Hepatocyte (in vitro differentiated cells): Measurements from ENCODE around the gene MVB12B.

Experiments
- CTCF ChIP-seq: fragments of 200-600 bp; sonication (generic); IDR thresholded peaks from 2 replicates; pipeline ENCODE4 v1.5.1; 2016; ENCODE audit warnings: antibody characterized with exemption, mild to moderate bottlenecking; ENCODE audit not compliant: poor library complexity
- EZH2 ChIP-seq: fragments of 200-600 bp; sonication (generic); IDR thresholded peaks from 2 replicates; pipeline ENCODE4 v1.6.1; 2016; ENCODE audit warnings: antibody characterized with exemption, mild to moderate bottlenecking, borderline replicate concordance
- EZH2phosphoT487 ChIP-seq: fragments of 200-600 bp; sonication (generic); IDR thresholded peaks from one replicate; pipeline ENCODE4 v1.6.1; 2018; ENCODE audit warnings: antibody characterized with exemption, mild to moderate bottlenecking, low read depth, moderate library complexity; ENCODE audit not compliant: unreplicated experiment, severe bottlenecking

GRCh38 chr9:126307322-126308061 lies 19.1 kb upstream of the MVB12B start:
- no peak for TF ChIP-seq CTCF
- TF ChIP-seq EZH2 = no peak
- no peak for TF ChIP-seq EZH2phosphoT487
